Gastrocnemius medialis (tissue), 4 donors: Measurements from ENCODE around the gene NDUFS4. TPM values are rescaled to one million over a fixed set of nuclear protein-coding genes. Genes with fewer than 3 reads are reported as not detected.

Source experiments
- ATAC-seq, 2 donors: fragments of 150-250 bp; one replicate each; pipeline ENCODE4 v1.9.1; 2016
- DNase-seq, 2 donors: peaks; one replicate each; pipeline ENCODE4 v3.0.0-alpha.2; 2019
- H3K27ac ChIP-seq, 4 donors: fragments of 200-600 bp; sonication (generic); 1 replicate in 1 of 4; 2 replicates in 3 of 4; pipeline ENCODE4 v1.5.1; 2016 to 2018; ENCODE audit warnings: mild to moderate bottlenecking in 2 of 4, moderate library complexity in 1 of 4
- H3K27me3 ChIP-seq, 3 donors: fragments of 200-600 bp; sonication (generic) in 2 of 3; 1 replicate in 1 of 3; 2 replicates in 2 of 3; pipeline versions ENCODE4 v1.5.1 to v1.6.0; 2016 to 2019; ENCODE audit warnings: mild to moderate bottlenecking in 1 of 3, moderate library complexity in 1 of 3
- H3K36me3 ChIP-seq, 2 donors: fragments of 200-600 bp; sonication (generic) in 1 of 2; one replicate each; pipeline ENCODE4 v1.5.1; 2017 to 2018
- H3K4me1 ChIP-seq, 2 donors: fragments of 200-600 bp; sonication (generic) in 1 of 2; one replicate each; pipeline ENCODE4 v1.5.1; 2016 to 2017; ENCODE audit warnings: mild to moderate bottlenecking in 2 of 2
- H3K4me3 ChIP-seq, 4 donors: fragments of 200-600 bp; sonication (generic) in 3 of 4; 1 replicate in 1 of 4; 2 replicates in 3 of 4; pipeline ENCODE4 v1.5.1; 2016 to 2019; ENCODE audit warnings: mild to moderate bottlenecking in 2 of 4
- H3K9me3 ChIP-seq, 3 donors: fragments of 200-600 bp; sonication (generic) in 2 of 3; 1 replicate in 1 of 3; 2 replicates in 2 of 3; pipeline ENCODE4 v1.5.1; 2016 to 2019
- POLR2A ChIP-seq, 2 donors: fragments of 450-650 bp; IDR thresholded peaks; one replicate each; pipeline ENCODE4 v1.6.1; 2017; ENCODE audit warnings: antibody characterized with exemption in 2 of 2, mild to moderate bottlenecking in 2 of 2, moderate library complexity in 2 of 2
- in situ Hi-C, 4 donors: fragments of 200-750 bp; cut with MboI; loops; one replicate each; pipeline versions ENCODE4 v1.15.0 to v1.8.0; 2017; ENCODE audit warnings: low sequenced_read_pairs in 4 of 4
- intact Hi-C: fragments of 100-400 bp; cut with DNase I; formaldehyde crosslinking; loops from one replicate; pipeline ENCODE4 v1.15.1; 2023; ENCODE audit warnings: low total_unique reads
- total RNA-seq, 4 donors: library from RNA; depleted of rRNA; stranded (reverse); fragments of >200 nt; gene quantifications; one replicate each; pipeline versions ENCODE4 v1.1.0 to v1.2.3, GENCODE V29; 2016
- TF ChIP-seq, protein P1 (sequence below), 5 experiments: fragments of 450-650 bp in 3 of 5; fragments of 200-600 bp in 2 of 5; sonication (generic) in 2 of 5; IDR thresholded peaks in 4 of 5; conservative IDR thresholded peaks in 1 of 5; 1 replicate in 4 of 5; 2 replicates in 1 of 5; pipeline ENCODE4 v1.5.1; 2016 to 2019; ENCODE audit warnings: antibody characterized with exemption in 5 of 5, mild to moderate bottlenecking in 3 of 5, moderate library complexity in 3 of 5

Gene NDUFS4
- total RNA-seq, 4 donors from 2014 or later: 116 to 170 (median 145) TPM

- no peaks in the 10 kb centered on the region for H3K9me3 ChIP-seq
- no peak for TF ChIP-seq POLR2A (IDR thresholded peaks at IDR 0.05)
- TF ChIP-seq, protein P1, sequence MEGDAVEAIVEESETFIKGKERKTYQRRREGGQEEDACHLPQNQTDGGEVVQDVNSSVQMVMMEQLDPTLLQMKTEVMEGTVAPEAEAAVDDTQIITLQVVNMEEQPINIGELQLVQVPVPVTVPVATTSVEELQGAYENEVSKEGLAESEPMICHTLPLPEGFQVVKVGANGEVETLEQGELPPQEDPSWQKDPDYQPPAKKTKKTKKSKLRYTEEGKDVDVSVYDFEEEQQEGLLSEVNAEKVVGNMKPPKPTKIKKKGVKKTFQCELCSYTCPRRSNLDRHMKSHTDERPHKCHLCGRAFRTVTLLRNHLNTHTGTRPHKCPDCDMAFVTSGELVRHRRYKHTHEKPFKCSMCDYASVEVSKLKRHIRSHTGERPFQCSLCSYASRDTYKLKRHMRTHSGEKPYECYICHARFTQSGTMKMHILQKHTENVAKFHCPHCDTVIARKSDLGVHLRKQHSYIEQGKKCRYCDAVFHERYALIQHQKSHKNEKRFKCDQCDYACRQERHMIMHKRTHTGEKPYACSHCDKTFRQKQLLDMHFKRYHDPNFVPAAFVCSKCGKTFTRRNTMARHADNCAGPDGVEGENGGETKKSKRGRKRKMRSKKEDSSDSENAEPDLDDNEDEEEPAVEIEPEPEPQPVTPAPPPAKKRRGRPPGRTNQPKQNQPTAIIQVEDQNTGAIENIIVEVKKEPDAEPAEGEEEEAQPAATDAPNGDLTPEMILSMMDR (IDR thresholded peaks at IDR 0.05 in 4 of 5, conservative IDR thresholded peaks at IDR 0.05 in 1 of 5): no peak
- intact Hi-C loops (no loop called here), in situ Hi-C loops (no loop called here)
- peaks cover 24 to 42% of the 10 kb centered on the region in 2 donors for H3K4me1 ChIP-seq
- DNase-seq (no peak), ATAC-seq (no peak)
- H3K36me3 ChIP-seq: no peaks in the 10 kb centered on the region
- no peaks in the 10 kb centered on the region for H3K27me3 ChIP-seq
- no peak overlapping the region for H3K4me3 ChIP-seq
- H3K27ac ChIP-seq: no peak overlapping the region
Observed at GRCh38 chr5:53582225-53582624, 21.8 kb downstream of the NDUFS4 start.

GRCh38 chr5:53590759-53591158 lies 30.3 kb downstream of the NDUFS4 start:
- DNase-seq (no peak), ATAC-seq (no peak)
- peaks cover 39 to 48% of the 10 kb centered on the region in 2 donors for H3K4me1 ChIP-seq
- in situ Hi-C loops (no loop called here), intact Hi-C loops (no loop called here)
- H3K27me3 ChIP-seq: no peaks in the 10 kb centered on the region
- H3K27ac ChIP-seq: no peak overlapping the region
- H3K4me3 ChIP-seq: no peak overlapping the region
- H3K9me3 ChIP-seq: no peaks in the 10 kb centered on the region
- TF ChIP-seq, protein P1 (IDR thresholded peaks at IDR 0.05 in 4 of 5, conservative IDR thresholded peaks at IDR 0.05 in 1 of 5): no peak
- no peak for TF ChIP-seq POLR2A (IDR thresholded peaks at IDR 0.05)
- no peaks in the 10 kb centered on the region for H3K36me3 ChIP-seq

DNA sequence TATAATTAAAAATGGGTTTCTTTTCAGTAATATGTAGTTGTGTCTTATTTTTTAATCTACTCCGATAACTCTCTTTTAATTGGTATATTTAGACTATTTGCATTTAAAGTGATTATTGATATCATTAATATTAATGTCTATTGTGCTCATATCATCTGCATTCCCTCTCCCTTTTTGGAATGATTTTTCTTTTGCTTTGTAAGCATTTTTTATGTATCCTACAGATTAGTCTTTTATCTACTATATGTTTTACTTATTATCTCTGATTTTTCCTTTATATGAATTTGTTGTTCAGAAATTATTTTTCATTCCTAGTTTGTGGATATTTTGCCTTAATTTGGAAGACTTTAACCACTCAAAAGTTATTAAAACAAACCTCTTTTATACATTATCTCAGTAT lies 34.0 kb downstream of the NDUFS4 start:
- ATAC-seq (no peak), DNase-seq (no peak)
- H3K4me1 ChIP-seq: peaks cover 32 to 50% of the 10 kb centered on the region in 2 donors
- no peak for TF ChIP-seq POLR2A (IDR thresholded peaks at IDR 0.05)
- TF ChIP-seq, protein P1 (IDR thresholded peaks at IDR 0.05 in 4 of 5, conservative IDR thresholded peaks at IDR 0.05 in 1 of 5): no peak
- no peak overlapping the region for H3K4me3 ChIP-seq
- H3K27me3 ChIP-seq: no peaks in the 10 kb centered on the region
- no peaks in the 10 kb centered on the region for H3K36me3 ChIP-seq
- intact Hi-C loops: no loop called here
- H3K9me3 ChIP-seq: no peaks in the 10 kb centered on the region
- no peak overlapping the region for H3K27ac ChIP-seq
- in situ Hi-C loops: no loop called here

GRCh38 chr5:53597894-53598293 lies 37.5 kb downstream of the NDUFS4 start:
- intact Hi-C loops (no loop called here), in situ Hi-C loops (no loop called here)
- H3K4me1 ChIP-seq: peaks cover 34 to 53% of the 10 kb centered on the region in 2 donors
- peak overlapping the region in 1 of 4 donors; percentile 1 for H3K27ac ChIP-seq
- no peaks in the 10 kb centered on the region for H3K9me3 ChIP-seq
- H3K27me3 ChIP-seq: no peaks in the 10 kb centered on the region
- no peak overlapping the region for H3K4me3 ChIP-seq
- DNase-seq (no peak), ATAC-seq (no peak)
- H3K36me3 ChIP-seq: no peaks in the 10 kb centered on the region
- no peak for TF ChIP-seq POLR2A (IDR thresholded peaks at IDR 0.05)
- TF ChIP-seq, protein P1 (IDR thresholded peaks at IDR 0.05 in 4 of 5, conservative IDR thresholded peaks at IDR 0.05 in 1 of 5): no peak

- intact Hi-C loops (no loop called here), in situ Hi-C loops (no loop called here)
- no peak for TF ChIP-seq POLR2A (IDR thresholded peaks at IDR 0.05)
- TF ChIP-seq, protein P1 (IDR thresholded peaks at IDR 0.05 in 4 of 5, conservative IDR thresholded peaks at IDR 0.05 in 1 of 5): no peak
- peaks cover 20 to 32% of the 10 kb centered on the region in 2 donors for H3K4me1 ChIP-seq
- no peaks in the 10 kb centered on the region for H3K27me3 ChIP-seq
- H3K4me3 ChIP-seq: no peak overlapping the region
- DNase-seq (no peak), ATAC-seq (no peak)
- H3K9me3 ChIP-seq: no peaks in the 10 kb centered on the region
- H3K27ac ChIP-seq: no peak overlapping the region
- H3K36me3 ChIP-seq: peaks cover 0 to 15% of the 10 kb centered on the region in 2 donors
Observed at GRCh38 chr5:53601570-53601969, 41.1 kb downstream of the NDUFS4 start.
